Measurements from ENCODE around the gene FBL. TPM values are rescaled to one million over a fixed set of nuclear protein-coding genes. Genes with fewer than 3 reads are reported as not detected.

The FBL gene
- total and polyA plus RNA-seq, 3 experiments from 2014 or later = 182 to 682 (median 661) TPM

GRCh38 chr19:39837978-39838377 lies 8.2 kb downstream of the FBL start:
- H3K27ac ChIP-seq (ENCODE audit: low read depth, low read length) = no peak overlapping the region
- ChIA-PET CTCF (no interaction called here), POLR2A (no interaction called here)
- peaks cover 43% of the 10 kb centered on the region for H3K36me3 ChIP-seq (ENCODE audit: insufficient read depth, low read length)
- Mint-ChIP-seq H3K4me3 (no peak overlapping the region), H3K36me3 (peaks cover 10 to 61% (median 23%) of the 10 kb centered on the region in 3 donors), H3K27me3 (no peaks in the 10 kb centered on the region), H3K27ac (peak overlapping the region in 1 of 8 donors; percentile 46), H3K4me1 (peaks cover 19 to 35% (median 21%) of the 10 kb centered on the region in 3 donors), H3K9me3 (no peaks in the 10 kb centered on the region)
- H3K9me3 ChIP-seq (ENCODE audit: low read length) = no peaks in the 10 kb centered on the region
- no peak overlapping the region for H3K4me3 ChIP-seq (ENCODE audit: low read length)
- DNase-seq = no peak
- no peaks in the 10 kb centered on the region for H3K27me3 ChIP-seq (ENCODE audit: insufficient read depth, low read length, poor library complexity, severe bottlenecking)
- H3K4me1 ChIP-seq (ENCODE audit: insufficient read depth, low read length) = peaks cover 22% of the 10 kb centered on the region

GRCh38 chr19:39834287-39834841 lies 11.8 kb downstream of the FBL start:
- Histone ChIP-seq H3K4me3 (ENCODE audit: low read length) (no peak overlapping the region), H3K27me3 (ENCODE audit: insufficient read depth, low read length, poor library complexity, severe bottlenecking) (no peaks in the 10 kb centered on the region), H3K4me1 (ENCODE audit: insufficient read depth, low read length) (peaks cover 19% of the 10 kb centered on the region), H3K27ac (ENCODE audit: low read depth, low read length) (peak overlapping the region; percentile 97), H3K36me3 (ENCODE audit: insufficient read depth, low read length) (peaks cover 43% of the 10 kb centered on the region), H3K9me3 (ENCODE audit: low read length) (no peaks in the 10 kb centered on the region)
- Mint-ChIP-seq H3K27me3 (no peaks in the 10 kb centered on the region), H3K9me3 (no peaks in the 10 kb centered on the region), H3K36me3 (peaks cover 16 to 69% (median 19%) of the 10 kb centered on the region in 3 donors), H3K4me1 (peaks cover 25 to 40% (median 28%) of the 10 kb centered on the region in 3 donors), H3K4me3 (peak overlapping the region; percentile 49 to 95 (median 73)), H3K27ac (peak overlapping the region; percentile 38 to 98 (median 92))
- no peak for DNase-seq
- ChIA-PET POLR2A (interaction anchor here (0.5 to 1.7 kb wide), 9 partner anchors 10 to 501 kb away, joined by 3 to 26 read pairs (median 5); partner anchors contain the start of genes FBL, PSMC4, RPS16 and ZNF546), CTCF (interaction anchor here (1.7 to 2.1 kb wide), 4 partner anchors 9 to 136 kb away, joined by 6 to 27 read pairs (median 10); partner anchors contain the start of genes FBL and PSMC4)

GRCh38 chr19:39833464-39834286 lies 12.5 kb downstream of the FBL start, which contains the start of gene DYRK1B:
Gene DYRK1B, minus strand, starts transcription at chr19:39834162. Its CDS starts 2,295 bp downstream, at chr19:39831867.
- CTCF ChIA-PET = interaction anchor here (1.0 to 2.1 kb wide), 6 partner anchors 9 to 137 kb away, joined by 3 to 27 read pairs (median 6); partner anchors contain the start of genes FBL and PSMC4
- H3K36me3 Mint-ChIP-seq = peaks cover 16 to 69% (median 17%) of the 10 kb centered on the region in 3 donors

GRCh38 chr19:39833160-39833463 lies 13.1 kb downstream of the FBL start:
- POLR2A ChIA-PET = interaction anchor here (0.6 to 1.7 kb wide), 6 partner anchors 9 to 452 kb away, joined by 3 to 26 read pairs (median 8); partner anchors contain the start of genes FBL, PSMC4, RPS16 and ZNF546
- Histone ChIP-seq H3K4me1 (ENCODE audit: insufficient read depth, low read length) (peaks cover 19% of the 10 kb centered on the region), H3K9me3 (ENCODE audit: low read length) (no peaks in the 10 kb centered on the region), H3K4me3 (ENCODE audit: low read length) (peak overlapping the region; percentile 96), H3K36me3 (ENCODE audit: insufficient read depth, low read length) (peaks cover 38% of the 10 kb centered on the region), H3K27ac (ENCODE audit: low read depth, low read length) (peak overlapping the region; percentile 97), H3K27me3 (ENCODE audit: insufficient read depth, low read length, poor library complexity, severe bottlenecking) (no peaks in the 10 kb centered on the region)
- no peaks in the 10 kb centered on the region for H3K27me3 Mint-ChIP-seq
- peaks cover 16 to 70% (median 18%) of the 10 kb centered on the region in 3 donors for H3K36me3 Mint-ChIP-seq
- CTCF ChIA-PET = interaction anchor here (1.0 to 2.1 kb wide), 6 partner anchors 8 to 137 kb away, joined by 3 to 27 read pairs (median 6); partner anchors contain the start of genes FBL and PSMC4
- DNase-seq = no peak
- peaks cover 35 to 49% (median 37%) of the 10 kb centered on the region in 3 donors for H3K4me1 Mint-ChIP-seq
- H3K27ac Mint-ChIP-seq = peak overlapping the region; percentile 70 to 96 (median 94)
- no peaks in the 10 kb centered on the region for H3K9me3 Mint-ChIP-seq
- peak overlapping the region; percentile 80 to 91 (median 85) for H3K4me3 Mint-ChIP-seq

More at GRCh38 chr19:39833464-39834286, 12.5 kb downstream of the FBL start, which contains the start of gene DYRK1B:
- no peaks in the 10 kb centered on the region for H3K9me3 ChIP-seq (ENCODE audit: low read length)
- POLR2A ChIA-PET = interaction anchor here (0.5 to 1.7 kb wide), 10 partner anchors 9 to 501 kb away, joined by 3 to 26 read pairs (median 5); partner anchors contain the start of genes FBL, PSMC4, RPS16 and ZNF546
- H3K27ac Mint-ChIP-seq = peak within 1 kb of the TSS; percentile 70 to 98 (median 94)
- H3K4me1 Mint-ChIP-seq = peaks cover 29 to 43% (median 31%) of the 10 kb centered on the region in 3 donors
- DNase-seq = peak; percentile 97 to 99 (median 97)
- H3K9me3 Mint-ChIP-seq = no peaks in the 10 kb centered on the region
- H3K27me3 Mint-ChIP-seq = no peaks in the 10 kb centered on the region
- H3K27me3 ChIP-seq (ENCODE audit: insufficient read depth, low read length, poor library complexity, severe bottlenecking) = no peaks in the 10 kb centered on the region
- H3K4me3 Mint-ChIP-seq = peak within 1 kb of the TSS; percentile 80 to 95 (median 85)
- H3K4me3 ChIP-seq (ENCODE audit: low read length) = peak within 1 kb of the TSS; percentile 96
- H3K36me3 ChIP-seq (ENCODE audit: insufficient read depth, low read length) = peaks cover 38% of the 10 kb centered on the region
- H3K4me1 ChIP-seq (ENCODE audit: insufficient read depth, low read length) = peaks cover 19% of the 10 kb centered on the region
- peak within 1 kb of the TSS; percentile 97 for H3K27ac ChIP-seq (ENCODE audit: low read depth, low read length)

GRCh38 chr19:39832341-39833083 lies 13.7 kb downstream of the FBL start:
- peak overlapping the region; percentile 80 to 91 (median 83) for H3K4me3 Mint-ChIP-seq
- no peaks in the 10 kb centered on the region for H3K9me3 Mint-ChIP-seq
- H3K27ac Mint-ChIP-seq = peak overlapping the region; percentile 70 to 96 (median 94)
- Histone ChIP-seq H3K9me3 (ENCODE audit: low read length) (no peaks in the 10 kb centered on the region), H3K27ac (ENCODE audit: low read depth, low read length) (peak overlapping the region; percentile 97), H3K27me3 (ENCODE audit: insufficient read depth, low read length, poor library complexity, severe bottlenecking) (no peaks in the 10 kb centered on the region), H3K4me3 (ENCODE audit: low read length) (peak overlapping the region; percentile 96), H3K4me1 (ENCODE audit: insufficient read depth, low read length) (peaks cover 22% of the 10 kb centered on the region), H3K36me3 (ENCODE audit: insufficient read depth, low read length) (peaks cover 34% of the 10 kb centered on the region)
- peaks cover 13 to 70% (median 15%) of the 10 kb centered on the region in 3 donors for H3K36me3 Mint-ChIP-seq
- CTCF ChIA-PET = interaction anchor here (1.8 to 2.1 kb wide), 3 partner anchors 11 to 40 kb away, joined by 6 to 27 read pairs (median 6); partner anchors contain the start of gene FBL
- POLR2A ChIA-PET = no interaction called here
- H3K27me3 Mint-ChIP-seq = no peaks in the 10 kb centered on the region
- peak in 2 of 5 donors; percentile 25 to 33 for DNase-seq
- peaks cover 37 to 55% (median 39%) of the 10 kb centered on the region in 3 donors for H3K4me1 Mint-ChIP-seq

GRCh38 chr19:39831679-39832078 lies 14.5 kb downstream of the FBL start:
- Mint-ChIP-seq H3K27me3 (no peaks in the 10 kb centered on the region), H3K4me3 (peak overlapping the region; percentile 80 to 91 (median 83)), H3K4me1 (peaks cover 37 to 55% (median 39%) of the 10 kb centered on the region in 3 donors), H3K27ac (peak overlapping the region; percentile 73 to 96 (median 94)), H3K36me3 (peaks cover 11 to 68% (median 13%) of the 10 kb centered on the region in 3 donors), H3K9me3 (no peaks in the 10 kb centered on the region)
- no peak overlapping the region for H3K4me3 ChIP-seq (ENCODE audit: low read length)
- no peak overlapping the region for H3K27ac ChIP-seq (ENCODE audit: low read depth, low read length)
- no peaks in the 10 kb centered on the region for H3K9me3 ChIP-seq (ENCODE audit: low read length)
- no peaks in the 10 kb centered on the region for H3K27me3 ChIP-seq (ENCODE audit: insufficient read depth, low read length, poor library complexity, severe bottlenecking)
- CTCF ChIA-PET = interaction anchor here (1.2 kb wide), 1 partner anchor 12 kb away, joined by 3 read pairs; no protein-coding TSS in a partner anchor
- POLR2A ChIA-PET = no interaction called here
- H3K36me3 ChIP-seq (ENCODE audit: insufficient read depth, low read length) = peaks cover 28% of the 10 kb centered on the region
- H3K4me1 ChIP-seq (ENCODE audit: insufficient read depth, low read length) = peaks cover 25% of the 10 kb centered on the region
- no peak for DNase-seq

- no peaks in the 10 kb centered on the region for H3K27me3 Mint-ChIP-seq
- no peaks in the 10 kb centered on the region for H3K27me3 ChIP-seq (ENCODE audit: insufficient read depth, low read length, poor library complexity, severe bottlenecking)
- peak overlapping the region; percentile 1 to 92 (median 63) for H3K27ac Mint-ChIP-seq
- CTCF ChIA-PET = interaction anchor here (1.2 kb wide), 1 partner anchor 13 kb away, joined by 3 read pairs; no protein-coding TSS in a partner anchor
- no peaks in the 10 kb centered on the region for H3K9me3 ChIP-seq (ENCODE audit: low read length)
- H3K27ac ChIP-seq (ENCODE audit: low read depth, low read length) = no peak overlapping the region
- H3K4me3 ChIP-seq (ENCODE audit: low read length) = no peak overlapping the region
- peaks cover 21% of the 10 kb centered on the region for H3K36me3 ChIP-seq (ENCODE audit: insufficient read depth, low read length)
- H3K4me1 ChIP-seq (ENCODE audit: insufficient read depth, low read length) = peaks cover 25% of the 10 kb centered on the region
- peaks cover 37 to 55% (median 39%) of the 10 kb centered on the region in 3 donors for H3K4me1 Mint-ChIP-seq
- POLR2A ChIA-PET = no interaction called here
- H3K36me3 Mint-ChIP-seq = peaks cover 8 to 66% (median 10%) of the 10 kb centered on the region in 3 donors
- no peaks in the 10 kb centered on the region for H3K9me3 Mint-ChIP-seq
- H3K4me3 Mint-ChIP-seq = peak overlapping the region in 4 of 7 donors; percentile 20 to 42 (median 26)
- no peak for DNase-seq
Measured at GRCh38 chr19:39830847-39831246, 15.3 kb downstream of the FBL start.
